HL-60 (cell line): ENCODE measurements around the gene LRRN2.
"Not testable (repeated sequence)": the region's sequence is repeated elsewhere in the genome, so short reads cannot be mapped to it uniquely, and the experiment has no call there.

ENCODE experiments used
- CTCF ChIP-seq: IDR thresholded peaks from one replicate; pipeline ENCODE4 v1.5.1; 2011; ENCODE audit warnings: low read length, control low read depth, inconsistent platforms; ENCODE audit not compliant: insufficient read depth
- GABPA ChIP-seq: IDR thresholded peaks from 2 replicates; pipeline ENCODE4 v1.6.1; 2012; ENCODE audit warnings: low read depth
- POLR2AphosphoS5 ChIP-seq: IDR thresholded peaks from 2 replicates; pipeline ENCODE4 v1.6.1; 2012; ENCODE audit warnings: low read depth
- REST ChIP-seq: IDR thresholded peaks from 2 replicates; pipeline ENCODE4 v1.6.1; 2012; ENCODE audit warnings: low read depth; ENCODE audit not compliant: insufficient replicate concordance
- SPI1 ChIP-seq: IDR thresholded peaks from 2 replicates; pipeline ENCODE4 v1.6.1; 2012; ENCODE audit warnings: low read depth, mild to moderate bottlenecking, borderline replicate concordance

- not testable (repeated sequence) for TF ChIP-seq CTCF, REST, GABPA, POLR2AphosphoS5, SPI1
These were observed 56.1 kb downstream of the LRRN2 start for GRCh38 chr1:204629459-204629858.
